Activated naive CD8-positive, alpha-beta T cell treated with anti-CD3 and anti-CD28 coated beads, Interleukin-2, amount 50 U/mL, for 16 hours (primary cell): ENCODE results near the gene GYPE.
"Not testable (repeated sequence)": the region's sequence is repeated elsewhere in the genome, so short reads cannot be mapped to it uniquely, and the experiment has no call there.

ENCODE experiments used
- DNase-seq: peaks from one replicate; pipeline ENCODE4 v3.0.0-alpha.2; 2020; ENCODE audit warnings: low read depth, low spot score

GYPE gene

GRCh38 chr4:143905440-143905839, at the start of gene GYPE:
GYPE (minus strand) TSS chr4:143905559; CDS start chr4:143905507, 52 bp downstream.
- DNase-seq = not testable (repeated sequence)

GRCh38 chr4:143951458-143951972, 46.2 kb upstream of the GYPE start:
- DNase-seq = not testable (repeated sequence)

- not testable (repeated sequence) for DNase-seq
These were observed 45.6 kb upstream of the GYPE start for GRCh38 chr4:143950967-143951366.

- not testable (repeated sequence) for DNase-seq
These were observed 44.8 kb upstream of the GYPE start for GRCh38 chr4:143950185-143950584.

GRCh38 chr4:143947493-143947892, 42.1 kb upstream of the GYPE start:
- not testable (repeated sequence) for DNase-seq

- not testable (repeated sequence) for DNase-seq
These were observed 35.3 kb upstream of the GYPE start for GRCh38 chr4:143940708-143941107.

GRCh38 chr4:143939528-143939927, 34.2 kb upstream of the GYPE start:
- no peak for DNase-seq

GRCh38 chr4:143938890-143939289, 33.5 kb upstream of the GYPE start:
- not testable (repeated sequence) for DNase-seq

- DNase-seq = no peak
These were observed 15.8 kb upstream of the GYPE start for GRCh38 chr4:143921181-143921580.

- DNase-seq = not testable (repeated sequence)
These were observed 11.1 kb upstream of the GYPE start for GRCh38 chr4:143916485-143916884.

- DNase-seq = not testable (repeated sequence)
These were observed 7.1 kb upstream of the GYPE start for GRCh38 chr4:143912478-143912877.

GRCh38 chr4:143911528-143912417, 6.4 kb upstream of the GYPE start:
- DNase-seq = not testable (repeated sequence)

GRCh38 chr4:143910906-143911305, 5.5 kb upstream of the GYPE start:
- DNase-seq = not testable (repeated sequence)

- not testable (repeated sequence) for DNase-seq
These were observed 2.5 kb upstream of the GYPE start for GRCh38 chr4:143907811-143908210.

GRCh38 chr4:143904431-143904830, 928 bp downstream of the GYPE start:
- DNase-seq = not testable (repeated sequence)

- not testable (repeated sequence) for DNase-seq
These were observed 15.0 kb downstream of the GYPE start for GRCh38 chr4:143890323-143890722.

- DNase-seq = not testable (repeated sequence)
These were observed 17.2 kb downstream of the GYPE start for GRCh38 chr4:143888189-143888588.

GRCh38 chr4:143884965-143885364, 20.4 kb downstream of the GYPE start:
- DNase-seq = not testable (repeated sequence)

GRCh38 chr4:143883529-143883928, 21.8 kb downstream of the GYPE start:
- DNase-seq = no peak

GRCh38 chr4:143882892-143883291, 22.5 kb downstream of the GYPE start:
- DNase-seq = no peak

- DNase-seq = not testable (repeated sequence)
These were observed 25.8 kb downstream of the GYPE start for GRCh38 chr4:143879561-143879960.

- DNase-seq = not testable (repeated sequence)
These were observed 30.0 kb downstream of the GYPE start for GRCh38 chr4:143875357-143875756.
